Frontal cortex (tissue), 4 donors: Measurements from ENCODE around the gene PPRC1. TPM values are rescaled to one million over a fixed set of nuclear protein-coding genes. Genes with fewer than 3 reads are reported as not detected.

ENCODE experiments used
- DNase-seq, 2 donors: peaks; one replicate each; pipeline ENCODE4 v3.0.0; 2012; ENCODE audit warnings: low spot score in 2 of 2
- FAIRE-seq: peaks from 2 replicates; lab custom pipeline; 2012; peaks lifted over from hg19 to GRCh38; lab: Jason Lieb, UNC
- total RNA-seq: library from RNA; depleted of rRNA; stranded (reverse); fragments of >200 nt; gene quantifications from one replicate; pipeline ENCODE4 v1.2.3, GENCODE V29; 2014
- donor health status: control.
- donor health status: control.
- donor health status: control.

The PPRC1 gene, protein sequence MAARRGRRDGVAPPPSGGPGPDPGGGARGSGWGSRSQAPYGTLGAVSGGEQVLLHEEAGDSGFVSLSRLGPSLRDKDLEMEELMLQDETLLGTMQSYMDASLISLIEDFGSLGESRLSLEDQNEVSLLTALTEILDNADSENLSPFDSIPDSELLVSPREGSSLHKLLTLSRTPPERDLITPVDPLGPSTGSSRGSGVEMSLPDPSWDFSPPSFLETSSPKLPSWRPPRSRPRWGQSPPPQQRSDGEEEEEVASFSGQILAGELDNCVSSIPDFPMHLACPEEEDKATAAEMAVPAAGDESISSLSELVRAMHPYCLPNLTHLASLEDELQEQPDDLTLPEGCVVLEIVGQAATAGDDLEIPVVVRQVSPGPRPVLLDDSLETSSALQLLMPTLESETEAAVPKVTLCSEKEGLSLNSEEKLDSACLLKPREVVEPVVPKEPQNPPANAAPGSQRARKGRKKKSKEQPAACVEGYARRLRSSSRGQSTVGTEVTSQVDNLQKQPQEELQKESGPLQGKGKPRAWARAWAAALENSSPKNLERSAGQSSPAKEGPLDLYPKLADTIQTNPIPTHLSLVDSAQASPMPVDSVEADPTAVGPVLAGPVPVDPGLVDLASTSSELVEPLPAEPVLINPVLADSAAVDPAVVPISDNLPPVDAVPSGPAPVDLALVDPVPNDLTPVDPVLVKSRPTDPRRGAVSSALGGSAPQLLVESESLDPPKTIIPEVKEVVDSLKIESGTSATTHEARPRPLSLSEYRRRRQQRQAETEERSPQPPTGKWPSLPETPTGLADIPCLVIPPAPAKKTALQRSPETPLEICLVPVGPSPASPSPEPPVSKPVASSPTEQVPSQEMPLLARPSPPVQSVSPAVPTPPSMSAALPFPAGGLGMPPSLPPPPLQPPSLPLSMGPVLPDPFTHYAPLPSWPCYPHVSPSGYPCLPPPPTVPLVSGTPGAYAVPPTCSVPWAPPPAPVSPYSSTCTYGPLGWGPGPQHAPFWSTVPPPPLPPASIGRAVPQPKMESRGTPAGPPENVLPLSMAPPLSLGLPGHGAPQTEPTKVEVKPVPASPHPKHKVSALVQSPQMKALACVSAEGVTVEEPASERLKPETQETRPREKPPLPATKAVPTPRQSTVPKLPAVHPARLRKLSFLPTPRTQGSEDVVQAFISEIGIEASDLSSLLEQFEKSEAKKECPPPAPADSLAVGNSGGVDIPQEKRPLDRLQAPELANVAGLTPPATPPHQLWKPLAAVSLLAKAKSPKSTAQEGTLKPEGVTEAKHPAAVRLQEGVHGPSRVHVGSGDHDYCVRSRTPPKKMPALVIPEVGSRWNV (N-terminal part only)
- 8.6 TPM for total RNA-seq

DNA sequence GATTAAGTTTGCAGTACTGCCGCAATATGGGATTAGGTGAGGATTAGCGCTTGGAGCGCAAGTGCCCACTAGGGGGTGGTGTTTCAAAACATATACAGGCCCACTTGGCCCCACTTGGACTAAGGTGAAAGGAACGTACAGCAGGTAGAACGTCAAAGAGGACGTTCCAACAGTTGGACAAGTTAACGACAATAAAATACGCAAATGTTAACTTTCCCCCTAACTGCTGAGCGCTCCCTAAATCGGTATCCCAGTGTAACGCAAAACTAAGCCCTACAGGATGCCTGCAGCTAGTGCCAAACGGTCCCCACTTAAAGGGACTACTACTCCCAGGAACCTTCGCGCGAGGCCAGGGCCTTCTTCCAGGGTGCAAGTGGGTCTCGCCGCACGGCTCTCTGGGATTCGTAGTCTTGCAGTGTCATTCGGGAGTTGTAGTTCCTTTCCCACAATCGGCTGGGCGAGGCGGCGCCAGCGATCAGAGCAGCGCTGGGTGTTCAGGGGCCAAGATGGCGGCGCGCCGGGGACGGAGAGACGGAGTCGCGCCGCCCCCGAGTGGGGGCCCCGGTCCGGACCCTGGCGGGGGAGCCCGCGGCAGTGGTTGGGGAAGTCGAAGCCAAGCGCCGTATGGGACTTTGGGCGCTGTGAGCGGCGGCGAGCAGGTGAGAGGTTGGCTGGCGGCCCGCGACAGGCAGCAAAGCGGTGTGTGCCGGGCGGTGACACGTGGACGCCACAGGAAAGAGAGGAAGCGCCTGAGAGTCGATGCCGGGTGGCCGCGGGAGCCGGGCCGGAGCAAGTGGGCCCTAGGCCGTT, at the start of gene PPRC1:
PPRC1 (plus strand) TSS at position 478 of the 810 bp plus-strand sequence; CDS start at position 507, 29 bp downstream.
- peak; percentile 98 for DNase-seq
- no peak for FAIRE-seq

DNA sequence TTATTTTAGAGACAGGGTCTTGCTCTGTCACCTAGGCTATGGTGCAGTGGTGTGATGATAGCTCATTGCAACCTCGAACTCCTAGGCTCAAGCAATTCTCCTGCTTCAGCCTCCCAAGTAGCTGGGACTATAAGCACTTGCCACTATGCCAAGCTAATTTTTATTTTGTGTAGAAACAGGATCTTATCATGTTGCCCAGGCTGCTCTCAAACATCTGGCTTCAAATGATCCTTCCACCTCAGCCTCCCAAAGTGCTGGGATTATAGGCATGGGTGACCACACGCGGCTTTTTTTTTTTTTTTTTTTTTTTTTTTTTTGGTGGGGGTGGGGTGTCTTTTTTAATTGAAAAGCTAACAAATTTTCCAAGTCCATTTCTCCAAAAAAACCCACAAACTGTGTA, 49.3 kb upstream of the PPRC1 start:
- no peak for FAIRE-seq

DNA sequence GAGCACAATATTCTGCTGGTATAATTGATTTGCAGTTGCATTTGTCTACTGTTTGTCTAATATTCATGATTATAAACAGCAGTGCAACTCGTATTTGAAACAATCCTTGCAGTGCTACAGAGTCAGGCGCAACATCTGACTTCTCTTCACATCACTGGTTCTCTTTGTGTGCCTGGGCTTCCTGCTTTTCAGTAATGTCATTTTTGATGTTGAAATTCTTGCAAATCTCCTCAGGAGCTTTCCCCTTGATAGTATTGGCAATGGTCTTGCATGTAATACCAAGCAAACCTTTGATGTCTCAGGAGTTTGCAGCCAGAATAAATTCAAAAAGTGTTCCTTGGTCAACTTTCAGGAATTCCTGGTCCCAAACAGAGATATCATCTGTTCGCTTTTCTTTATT, 47.5 kb upstream of the PPRC1 start:
- FAIRE-seq (no peak), DNase-seq (no peak)

More for the DNA sequence above, 49.3 kb upstream of the PPRC1 start:
- DNase-seq, result no peak

DNA sequence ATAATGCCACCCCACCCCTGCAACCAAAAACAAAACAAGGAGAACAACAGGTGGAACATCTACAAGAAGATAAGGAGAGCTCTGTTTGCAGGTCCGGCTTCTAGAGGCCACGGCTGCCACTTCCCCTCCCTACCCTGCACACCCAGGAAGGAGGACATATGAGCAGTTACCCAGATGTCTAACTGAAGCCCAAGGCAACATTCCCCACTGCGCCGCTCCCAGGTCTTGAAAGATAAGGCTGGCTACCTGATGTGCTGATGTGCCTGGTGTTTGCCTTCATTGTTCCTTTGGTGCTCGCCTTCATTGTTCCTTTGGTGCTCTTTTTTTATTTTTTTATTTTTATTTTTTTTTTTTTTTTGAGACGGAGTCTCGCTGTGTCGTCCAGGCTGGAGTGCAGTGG, 46.6 kb upstream of the PPRC1 start:
- FAIRE-seq, result no peak
- DNase-seq, result no peak

DNA sequence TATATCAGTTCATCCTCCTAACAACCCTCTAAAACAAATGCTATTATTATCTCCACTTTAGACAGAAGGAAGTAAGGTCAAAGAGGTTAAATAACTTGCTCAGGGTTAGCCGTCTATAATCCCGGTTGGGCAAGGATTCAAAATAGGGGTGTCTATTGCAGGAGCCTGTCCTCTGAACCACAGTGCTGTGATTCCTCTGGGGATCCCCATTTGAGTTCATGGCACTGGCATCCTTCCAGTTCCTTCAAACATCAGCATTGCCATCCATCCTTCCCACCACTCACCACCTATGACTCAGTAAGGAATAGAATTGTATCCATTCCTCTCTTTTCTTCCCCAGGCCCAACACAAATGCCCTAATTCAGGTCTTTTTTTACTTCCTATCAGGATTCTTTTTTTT, 42.1 kb upstream of the PPRC1 start:
- no peak for FAIRE-seq

DNA sequence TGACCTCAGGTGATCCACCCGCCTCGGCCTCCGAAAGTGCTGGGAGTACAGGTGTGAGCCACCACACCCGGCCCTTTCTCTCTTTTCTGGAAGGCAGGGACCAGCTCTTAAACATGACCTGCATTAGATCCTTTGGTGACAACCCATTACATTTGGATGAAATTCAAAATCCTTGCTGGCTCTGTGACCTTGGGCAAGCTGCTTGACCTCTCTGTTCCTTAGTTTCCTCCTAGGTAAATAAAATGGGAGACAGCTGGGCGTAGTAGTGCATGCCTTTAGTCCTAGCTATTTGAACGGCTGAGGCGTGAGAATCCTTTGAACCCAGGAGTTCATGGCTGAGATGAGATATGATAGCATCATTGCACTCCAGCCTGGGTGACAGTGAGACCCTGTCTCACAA, 36.4 kb upstream of the PPRC1 start:
- DNase-seq (no peak), FAIRE-seq (no peak)

More for the DNA sequence above, 42.1 kb upstream of the PPRC1 start:
- no peak for DNase-seq

DNA sequence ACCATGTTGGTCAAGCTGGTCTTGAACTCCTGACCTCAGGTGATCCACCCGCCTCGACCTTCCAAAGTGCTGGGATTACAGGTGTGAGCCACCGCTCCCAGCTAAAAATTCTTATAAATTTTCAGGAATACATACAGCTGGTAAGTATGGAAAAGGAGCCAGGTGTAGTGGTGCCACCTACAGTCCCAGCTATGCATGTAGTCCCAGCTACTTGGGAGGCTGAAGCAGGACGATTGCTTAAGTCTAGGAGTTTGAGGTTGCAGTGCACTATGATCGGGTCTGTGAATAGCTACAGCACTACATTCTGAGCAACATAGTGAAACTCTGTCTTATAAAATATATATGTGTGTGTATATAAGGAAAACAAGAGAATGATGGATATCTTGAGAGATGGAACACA, 31.7 kb upstream of the PPRC1 start:
- DNase-seq, result no peak
- no peak for FAIRE-seq

DNA sequence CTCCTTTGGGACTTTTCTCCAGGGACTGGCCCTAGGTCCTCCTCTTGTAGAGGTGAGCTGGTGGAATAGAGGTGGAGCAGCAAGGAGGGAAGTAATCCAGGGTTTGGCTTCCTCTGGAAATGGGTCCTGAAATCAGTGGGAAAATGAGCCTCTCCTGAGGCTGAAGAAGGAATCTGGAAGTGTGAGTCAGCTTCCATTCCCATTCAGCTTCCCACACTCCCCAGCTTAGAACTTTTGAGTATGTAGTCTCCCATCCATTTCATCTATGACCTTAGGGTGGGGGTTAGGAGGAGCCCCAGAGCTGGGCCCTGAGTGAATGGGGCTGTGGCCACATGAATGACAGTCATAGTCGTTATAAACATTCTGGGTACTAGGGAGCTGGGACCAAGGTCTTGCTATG, 30.4 kb upstream of the PPRC1 start:
- FAIRE-seq (no peak), DNase-seq (no peak)

DNA sequence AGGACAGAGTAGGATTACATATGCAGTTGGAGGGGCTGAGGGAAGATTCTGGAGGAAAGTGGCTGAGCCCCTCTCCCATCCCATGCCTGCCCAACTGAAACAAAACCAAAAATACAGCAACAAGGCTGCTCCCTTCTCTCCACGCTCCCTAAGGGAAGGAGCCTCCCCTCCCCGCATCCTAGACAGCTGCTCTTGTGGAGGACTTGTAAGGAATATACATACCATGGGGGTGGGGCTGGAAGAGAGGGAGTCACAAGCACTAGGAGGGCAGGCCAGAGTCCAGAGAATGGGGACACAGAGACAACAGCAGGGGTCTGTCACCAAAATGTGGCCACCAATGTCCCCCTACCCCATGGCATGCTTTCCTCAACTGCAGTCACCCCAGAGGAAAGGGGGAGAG, 25.8 kb upstream of the PPRC1 start:
- DNase-seq (no peak), FAIRE-seq (no peak)

DNA sequence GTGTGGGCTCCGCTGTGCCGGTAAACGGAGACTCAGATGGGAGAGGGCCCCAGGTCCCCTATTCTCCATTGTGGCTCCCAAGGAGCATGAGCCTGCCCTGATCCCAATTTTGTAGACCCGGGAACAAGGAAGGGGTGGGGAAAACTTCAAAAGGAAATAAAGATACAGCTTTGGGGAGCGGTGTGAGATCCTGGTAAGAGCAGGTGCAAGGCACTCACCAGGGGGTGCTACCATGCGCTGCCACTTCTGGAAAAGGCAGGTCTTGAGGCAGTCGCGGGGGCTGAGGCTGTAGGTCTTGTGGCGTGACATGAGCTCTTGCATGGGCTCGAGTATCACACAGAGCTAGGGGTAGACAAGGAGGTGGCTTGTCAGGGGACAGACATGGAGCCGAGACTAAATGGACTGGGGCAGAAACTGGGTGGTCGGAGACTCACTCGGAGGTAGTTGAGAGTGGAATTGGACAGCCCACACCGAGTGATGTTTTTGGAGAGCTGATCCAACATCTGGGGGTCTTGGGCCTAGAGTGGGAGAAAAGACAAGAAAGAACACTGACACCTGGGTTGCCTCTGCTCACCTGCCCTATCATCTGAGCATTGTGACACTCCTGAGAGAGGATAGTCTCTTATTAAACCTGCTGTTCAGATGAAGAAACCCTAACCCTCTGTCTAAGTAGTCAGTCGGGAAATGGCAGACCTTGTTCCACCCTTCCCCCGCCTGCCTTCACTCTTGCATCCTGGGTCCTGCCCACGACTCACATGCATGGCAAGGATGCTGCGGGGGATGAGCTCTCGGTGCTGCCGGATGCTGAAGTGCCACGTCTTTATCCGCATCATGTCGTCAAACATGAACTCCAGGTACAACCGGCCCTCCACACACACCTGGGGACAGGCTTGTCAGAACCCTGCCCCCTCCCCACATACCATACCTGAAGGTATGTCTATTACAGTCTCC, 23.4 kb upstream of the PPRC1 start:
- no peak for FAIRE-seq
- DNase-seq, result no peak

DNA sequence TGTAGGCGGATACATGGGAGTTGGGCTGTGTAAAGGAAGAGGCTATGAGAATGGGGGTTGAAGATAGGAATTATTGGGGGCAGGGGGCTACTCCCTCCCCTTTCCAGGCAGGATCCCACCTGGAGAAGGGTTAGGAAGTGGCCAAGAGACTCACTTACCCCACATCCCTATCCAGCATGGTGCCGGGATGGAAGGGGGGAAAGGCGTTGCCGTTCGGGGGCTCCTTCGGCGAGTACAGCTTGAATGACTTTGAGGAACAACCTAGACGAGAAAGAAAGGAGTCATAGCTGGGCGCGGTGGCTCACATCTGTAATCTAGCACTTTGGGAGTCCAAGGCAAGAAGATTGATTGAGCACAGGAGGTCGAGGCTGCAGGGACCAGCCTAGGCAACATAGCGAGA, 21.6 kb upstream of the PPRC1 start:
- no peak for FAIRE-seq
- DNase-seq, result no peak

DNA sequence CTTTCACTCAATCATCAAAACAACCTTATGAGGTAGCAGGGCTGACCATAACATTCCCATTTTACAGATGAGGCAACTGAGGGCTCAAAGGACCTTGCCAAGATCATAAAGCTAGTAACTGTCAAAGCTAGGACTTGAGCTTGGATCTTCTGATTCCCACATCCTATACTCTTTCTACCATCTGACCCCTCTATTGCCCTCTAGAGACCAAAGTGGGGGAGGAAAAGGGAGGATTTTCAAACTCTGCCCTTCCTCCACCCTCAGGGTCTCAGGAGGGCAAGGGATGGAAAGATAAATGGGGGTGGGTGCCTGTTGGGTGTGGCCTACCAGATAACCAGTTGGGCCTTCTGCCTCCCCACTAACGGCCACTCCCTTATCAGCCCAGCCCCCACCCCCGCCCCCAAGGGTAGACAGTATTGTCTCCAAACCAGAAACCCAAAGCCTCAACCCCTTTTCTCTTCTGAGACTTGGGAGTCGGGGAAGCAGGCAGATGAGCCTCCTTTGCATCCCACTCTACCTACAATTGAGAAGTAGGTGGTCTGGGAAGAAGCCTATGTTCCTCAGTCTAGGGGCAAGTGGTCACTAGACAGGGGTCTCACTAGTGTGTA, 20.5 kb upstream of the PPRC1 start:
- FAIRE-seq (no peak), DNase-seq (no peak)

DNA sequence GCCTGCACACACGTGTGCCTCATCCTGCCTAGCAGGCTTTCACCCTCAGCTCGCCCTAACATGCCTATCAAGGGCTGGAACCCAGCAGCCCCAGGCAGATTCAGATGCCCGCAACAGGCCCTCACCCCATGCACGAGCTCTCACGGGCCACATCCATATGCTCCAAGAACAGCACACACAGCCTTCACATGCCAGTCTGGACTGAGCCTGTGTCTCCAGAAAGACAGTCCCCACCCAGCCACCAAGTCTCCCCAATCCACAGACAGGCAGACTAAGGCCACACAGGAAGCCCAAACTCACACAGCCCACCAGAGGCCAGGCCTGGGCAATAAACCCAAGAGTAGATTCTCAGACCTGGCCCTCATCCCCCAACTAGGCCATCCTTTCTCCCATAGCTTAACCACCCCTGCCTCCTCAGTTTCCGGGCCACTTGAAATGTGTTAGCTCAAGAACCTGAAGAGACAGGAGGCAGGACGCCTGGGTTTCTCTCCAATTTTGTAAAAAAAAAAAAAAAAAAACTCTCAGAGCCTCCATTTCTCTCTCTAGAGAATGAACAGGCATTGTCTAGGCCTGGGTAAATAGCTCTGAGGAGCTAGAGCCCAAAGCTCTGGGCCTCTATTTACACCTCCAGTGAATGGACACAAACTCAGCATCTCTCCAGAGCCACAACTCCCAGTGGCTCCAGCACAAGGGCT, 19.4 kb upstream of the PPRC1 start:
- DNase-seq (no peak), FAIRE-seq (no peak)

DNA sequence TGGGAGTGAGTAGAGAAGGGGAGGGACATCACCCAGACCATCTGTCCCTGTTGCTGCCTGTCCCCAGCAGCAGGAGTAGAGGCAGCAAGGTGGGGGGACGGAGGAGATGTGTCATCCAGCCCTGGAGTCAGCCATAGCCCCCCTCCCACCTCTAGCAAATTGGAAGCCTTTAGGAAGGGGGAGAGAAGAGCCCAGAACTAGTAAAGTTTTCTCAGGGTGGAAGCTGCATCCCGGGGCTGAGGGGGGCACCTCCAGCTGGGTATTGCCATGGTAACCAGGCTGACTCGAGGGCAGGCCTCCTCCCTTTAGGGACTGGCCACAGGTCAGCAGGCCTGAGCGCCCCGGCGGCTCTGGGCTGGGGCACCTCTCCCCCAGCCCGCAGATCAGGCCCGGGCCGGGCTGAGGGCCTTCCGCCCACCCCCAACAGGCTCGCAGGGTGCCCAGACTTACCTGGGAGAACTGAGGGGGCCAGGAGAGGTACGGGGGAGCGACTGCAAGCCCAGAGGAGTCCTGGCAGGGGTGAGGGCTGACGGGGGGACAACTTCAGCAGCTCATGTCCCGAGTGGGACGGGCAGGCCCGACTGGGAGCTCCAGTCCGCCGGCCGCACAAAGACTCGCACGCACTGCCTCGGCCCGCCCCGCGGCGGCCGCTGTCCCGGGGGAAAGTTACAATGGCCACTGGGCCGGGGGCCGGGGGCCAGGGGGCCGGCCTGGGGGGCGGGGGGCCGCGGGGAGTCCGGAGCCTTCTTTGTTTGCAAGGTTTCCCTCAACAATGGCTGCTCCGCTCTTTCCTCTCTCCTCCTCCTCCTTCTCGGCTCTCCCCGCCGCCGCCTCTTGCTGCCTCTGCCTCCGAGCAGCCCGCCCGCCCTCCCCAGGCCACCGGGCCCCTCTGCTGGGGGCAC, 18.6 kb upstream of the PPRC1 start:
- no peak for FAIRE-seq
- no peak for DNase-seq

DNA sequence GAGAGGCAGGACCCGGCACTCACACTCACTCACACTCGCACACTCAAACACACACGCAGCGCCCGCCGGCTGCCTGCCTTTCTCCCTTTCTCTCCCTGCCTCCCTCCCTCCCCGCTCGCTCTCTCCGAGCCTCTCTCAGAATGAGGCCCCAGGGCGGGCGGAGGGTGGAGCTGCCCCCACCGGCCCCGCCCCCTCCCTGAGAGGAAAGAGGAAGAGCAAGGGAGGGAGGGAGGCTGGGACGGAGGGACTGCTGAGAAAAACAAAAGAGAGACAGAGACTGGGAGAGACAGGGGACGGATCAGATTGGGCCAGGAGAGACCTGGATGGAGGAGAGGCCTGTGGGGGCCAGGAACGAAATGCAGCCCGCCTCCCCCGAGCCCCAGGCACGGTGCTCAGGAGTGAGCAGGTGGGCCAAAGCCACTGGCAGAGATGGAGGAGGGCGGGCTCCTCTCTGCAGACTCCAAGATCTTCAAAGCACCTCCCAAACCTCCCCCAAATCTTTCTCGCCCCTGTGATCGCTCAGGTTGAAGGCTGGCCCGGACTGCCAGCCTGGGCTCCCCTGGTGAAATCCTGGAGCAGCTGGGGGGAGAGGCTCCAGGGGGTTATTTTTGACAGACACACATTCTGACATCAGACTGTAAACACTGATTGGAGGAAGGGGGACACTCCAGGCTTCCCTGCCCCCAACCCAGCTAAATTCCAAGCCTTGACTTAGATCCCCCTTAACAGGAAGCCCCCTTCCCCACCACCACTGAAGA, 17.8 kb upstream of the PPRC1 start:
- FAIRE-seq (no peak), DNase-seq (peak; percentile 79 to 86)

DNA sequence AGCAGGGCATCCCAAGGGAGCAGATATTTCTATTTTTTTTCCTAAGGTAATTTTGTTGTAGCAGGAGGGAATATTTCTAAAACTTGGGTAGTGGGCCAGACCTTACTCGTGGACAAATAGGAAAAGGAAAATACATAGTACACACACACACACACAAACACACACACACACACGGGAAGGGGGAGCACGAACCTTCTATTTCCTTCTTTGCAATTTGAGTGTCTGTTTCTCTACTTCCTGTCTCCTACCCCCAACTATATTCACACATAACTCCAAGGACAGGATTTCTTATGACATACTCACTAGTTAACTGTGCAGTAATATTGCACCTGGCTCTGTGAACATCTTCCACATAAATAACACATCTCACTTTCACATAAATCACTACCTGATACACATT, 17.1 kb upstream of the PPRC1 start:
- no peak for FAIRE-seq
- no peak for DNase-seq
